Measurements from ENCODE around the gene FHL3.
A peak's percentile ranks its signal among the peaks of the same experiment; 100 is the strongest.

GRCh38 chr1:38015978-38016725 lies 10.8 kb upstream of the FHL3 start:
- TF ChIP-seq CTCF (IDR thresholded peaks at IDR 0.05) (no peak), EP300 (IDR thresholded peaks at IDR 0.05) (peak; percentile 58), POLR2A (IDR thresholded peaks at IDR 0.05) (no peak), POLR2AphosphoS5 (IDR thresholded peaks at IDR 0.05) (no peak)

All from stomach (tissue), 4 donors.